ENCODE measurements around the gene F8A1. TPM values are rescaled to one million over a fixed set of nuclear protein-coding genes. Genes with fewer than 3 reads are reported as not detected.
"Not testable (repeated sequence)": the region's sequence is repeated elsewhere in the genome, so short reads cannot be mapped to it uniquely, and the experiment has no call there.

Gene F8A1
- total RNA-seq, 1 experiment from 2014 or later: 4.6 TPM

- H3K36me3 ChIP-seq; H3K4me3 ChIP-seq; H3K4me1 ChIP-seq; H3K27me3 ChIP-seq; DNase-seq; H3K9me3 ChIP-seq (replicated peaks); H3K27ac ChIP-seq: not testable (repeated sequence)
These were observed 23.9 kb downstream of the F8A1 start for GRCh38 chrX:154910048-154910447.

GRCh38 chrX:154910528-154910927 lies 24.4 kb downstream of the F8A1 start:
- not testable (repeated sequence) for H3K27ac ChIP-seq; H3K4me1 ChIP-seq; H3K4me3 ChIP-seq; H3K9me3 ChIP-seq (replicated peaks); DNase-seq; H3K36me3 ChIP-seq; H3K27me3 ChIP-seq

GRCh38 chrX:154914052-154914451 lies 27.9 kb downstream of the F8A1 start:
- Histone ChIP-seq H3K36me3 (no peaks in the 10 kb centered on the region), H3K27me3 (no peaks in the 10 kb centered on the region), H3K4me3 (no peak overlapping the region), H3K4me1 (no peaks in the 10 kb centered on the region), H3K27ac (no peak overlapping the region), H3K9me3 (replicated peaks) (no peaks in the 10 kb centered on the region)
- no peak for DNase-seq

- DNase-seq: peak; percentile 58 to 75
- no peaks in the 10 kb centered on the region for H3K4me1 ChIP-seq
- no peak overlapping the region for H3K27ac ChIP-seq
- no peaks in the 10 kb centered on the region for H3K9me3 ChIP-seq (replicated peaks)
- H3K36me3 ChIP-seq: no peaks in the 10 kb centered on the region
- H3K4me3 ChIP-seq: peak overlapping the region; percentile 19; the same call in 1 of the 2 replicates
- H3K27me3 ChIP-seq: no peaks in the 10 kb centered on the region
These were observed 31.9 kb downstream of the F8A1 start for GRCh38 chrX:154918060-154918483.

GRCh38 chrX:154924771-154925170 lies 38.6 kb downstream of the F8A1 start:
- H3K9me3 ChIP-seq (replicated peaks); H3K27ac ChIP-seq; H3K4me1 ChIP-seq; H3K36me3 ChIP-seq; DNase-seq; H3K27me3 ChIP-seq; H3K4me3 ChIP-seq: not testable (repeated sequence)

Other genes starting within 250 kb of the F8A1 start
- gene CTAG2, start 232.8 kb upstream of the F8A1 start, total RNA-seq (2014; rRNA removed; shearing (Covaris generic)): 4.1 and 4.2 TPM in 2 replicates
- gene GAB3, start 135.3 kb upstream of the F8A1 start, total RNA-seq (2014; rRNA removed; shearing (Covaris generic)): 0.03 TPM in 1 of 2 replicates, not detected in the other
- gene DKC1, start 123.5 kb upstream of the F8A1 start, total RNA-seq (2014; rRNA removed; shearing (Covaris generic)): 91.0 and 97.8 TPM in 2 replicates
- gene MPP1, start 80.9 kb upstream of the F8A1 start, total RNA-seq (2014; rRNA removed; shearing (Covaris generic)): 0.43 TPM in 1 of 2 replicates, not detected in the other
- gene SMIM9, start 51.7 kb upstream of the F8A1 start, total RNA-seq (2014; rRNA removed; shearing (Covaris generic)): not detected in 2 replicates
- 0.23 and 0.42 TPM in 2 replicates for gene F8, start 136.4 kb downstream of the F8A1 start, total RNA-seq (2014; rRNA removed; shearing (Covaris generic))
- gene FUNDC2, start 140.5 kb downstream of the F8A1 start, total RNA-seq (2014; rRNA removed; shearing (Covaris generic)): 94.2 and 97.0 TPM in 2 replicates
- gene CMC4, start 184.8 kb downstream of the F8A1 start, total RNA-seq (2014; rRNA removed; shearing (Covaris generic)): 12.3 and 18.7 TPM in 2 replicates
- gene MTCP1, start 184.8 kb downstream of the F8A1 start, total RNA-seq (2014; rRNA removed; shearing (Covaris generic)): 21.1 and 25.0 TPM in 2 replicates
- gene BRCC3, start 185.2 kb downstream of the F8A1 start, total RNA-seq (2014; rRNA removed; shearing (Covaris generic)): 16.6 and 17.5 TPM in 2 replicates

Measured in SJCRH30 (cell line).